GM18873 (cell line): ENCODE results near the gene RIPK4.

Experiments
- ATAC-seq: cut with Tn5 transposase; IDR thresholded peaks from one replicate; pipeline ENCODE4 v1.9.1; 2021; ENCODE audit warnings: mild to moderate bottlenecking, moderate library complexity, moderate number of reproducible peaks; ENCODE audit not compliant: unreplicated experiment, low FRiP score

The RIPK4 gene

GRCh38 chr21:41758550-41758949, 8.3 kb downstream of the RIPK4 start:
- ATAC-seq: no peak

- ATAC-seq: no peak
These were observed 10.7 kb downstream of the RIPK4 start for GRCh38 chr21:41755934-41756773.

- ATAC-seq: no peak
These were observed 11.5 kb downstream of the RIPK4 start for GRCh38 chr21:41755258-41755933.

DNA sequence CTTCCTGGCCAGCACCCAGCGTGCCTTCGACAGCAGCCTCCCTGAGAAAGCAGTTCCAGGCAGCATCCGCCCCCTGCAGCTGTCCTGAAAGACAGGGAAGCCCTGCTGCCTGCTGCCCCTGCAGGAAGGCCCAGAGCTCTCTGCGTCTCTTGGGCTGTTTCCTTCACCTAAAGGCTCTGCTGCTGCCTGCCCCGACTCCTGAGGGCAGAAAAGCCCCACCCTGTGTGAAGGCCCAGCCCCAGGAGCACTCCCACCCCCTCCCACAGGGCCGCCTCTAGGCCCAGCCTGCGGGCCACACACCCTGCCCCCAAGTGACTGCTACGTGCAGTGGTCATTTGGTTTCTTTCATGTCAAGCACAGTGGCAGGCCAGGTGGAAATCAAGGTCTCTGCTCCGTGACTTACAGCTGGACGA, 12.4 kb downstream of the RIPK4 start:
- no peak for ATAC-seq

DNA sequence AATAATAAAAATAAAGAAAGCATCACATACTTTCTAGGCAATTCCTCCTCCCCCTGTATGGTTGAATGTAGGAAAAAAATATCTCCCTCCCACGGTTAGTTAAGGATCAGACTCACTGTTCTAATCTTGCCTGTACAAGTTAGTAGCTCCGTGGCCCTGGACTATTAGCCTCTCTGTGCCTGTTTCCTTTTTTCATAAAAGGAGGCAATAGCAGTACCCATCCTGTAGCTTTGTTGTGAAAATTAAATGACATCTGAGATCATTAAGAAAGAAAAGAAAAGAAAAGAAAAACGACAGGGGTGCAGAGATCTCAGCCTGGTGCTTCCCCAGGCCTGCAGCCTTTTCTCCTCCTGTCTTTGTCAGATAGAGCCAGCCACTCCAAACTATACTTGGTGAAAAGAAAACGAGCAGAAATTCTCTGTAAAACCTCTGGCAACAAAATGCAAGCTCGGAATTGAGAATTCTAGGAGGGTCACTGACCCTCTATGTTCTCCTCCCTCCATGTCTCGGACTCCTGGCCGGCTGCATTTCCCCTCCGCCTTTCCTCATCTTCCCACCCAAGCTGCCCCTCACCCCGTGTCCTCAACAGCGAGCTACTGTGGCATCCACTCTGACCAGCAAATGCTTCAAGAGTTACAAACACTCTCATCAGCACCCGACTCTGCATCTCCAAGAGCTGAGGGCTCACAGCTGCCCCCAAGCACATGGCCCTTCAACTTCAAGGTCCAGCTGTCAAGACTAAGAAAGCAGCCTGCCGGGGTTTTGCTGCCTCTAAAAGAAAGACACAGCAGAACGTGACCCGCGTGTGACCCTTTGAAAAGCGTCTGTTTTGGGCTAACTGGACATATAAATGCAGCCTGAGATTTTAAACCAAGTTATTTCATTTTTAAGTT, 13.6 kb downstream of the RIPK4 start:
- no peak for ATAC-seq

- no peak for ATAC-seq
These were observed 14.6 kb downstream of the RIPK4 start for GRCh38 chr21:41752231-41752681.

GRCh38 chr21:41751611-41752011, 15.2 kb downstream of the RIPK4 start:
- no peak for ATAC-seq

DNA sequence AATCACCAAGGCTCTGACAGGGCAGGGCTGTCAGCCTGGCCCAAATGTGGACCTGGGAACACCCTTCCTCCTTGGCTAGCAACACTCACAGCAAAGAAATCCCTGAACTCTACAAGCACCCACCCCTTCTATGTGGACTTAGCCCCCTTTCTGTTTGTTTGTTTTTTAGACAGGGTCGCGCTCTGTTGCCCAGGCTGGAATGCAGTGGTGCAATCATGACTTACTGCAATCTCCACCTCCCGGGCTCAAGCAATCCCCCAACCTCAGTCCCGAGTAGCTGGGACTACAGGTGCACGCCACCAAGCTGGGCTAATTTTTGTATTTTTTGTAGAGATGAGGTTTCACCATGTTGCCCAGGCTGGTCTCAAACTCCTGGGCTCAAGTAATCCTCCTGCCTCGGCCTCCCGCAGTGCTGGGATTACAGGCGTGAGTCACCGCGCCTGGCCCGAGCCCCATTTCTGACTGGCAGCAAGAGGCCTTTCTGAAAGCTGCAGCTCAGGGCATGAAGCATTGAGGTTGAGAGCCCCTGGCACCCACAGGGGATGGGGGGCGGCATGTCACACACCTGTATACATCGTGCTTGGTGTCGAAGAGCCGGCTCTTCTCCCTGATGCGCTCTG, 16.2 kb downstream of the RIPK4 start:
- no peak for ATAC-seq

DNA sequence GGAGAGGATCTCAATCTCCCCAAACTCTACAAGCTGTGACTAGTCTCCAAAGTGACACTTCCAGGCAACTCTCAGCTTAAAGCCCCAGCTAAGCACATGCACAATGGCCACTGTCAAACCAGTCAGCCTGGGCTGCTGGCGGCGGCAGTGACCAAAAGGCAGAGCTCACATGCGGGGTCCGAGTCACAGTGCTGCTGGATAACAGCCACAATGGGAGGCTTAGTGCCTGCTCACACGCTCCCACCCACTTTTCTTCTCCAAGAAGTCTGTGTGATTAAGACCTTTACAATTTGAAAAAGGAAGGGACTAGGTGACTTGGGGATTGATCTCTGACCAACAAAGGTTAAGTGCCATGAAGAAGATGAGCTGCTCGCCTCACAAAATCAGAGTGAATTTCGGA, 16.8 kb downstream of the RIPK4 start:
- no peak for ATAC-seq

DNA sequence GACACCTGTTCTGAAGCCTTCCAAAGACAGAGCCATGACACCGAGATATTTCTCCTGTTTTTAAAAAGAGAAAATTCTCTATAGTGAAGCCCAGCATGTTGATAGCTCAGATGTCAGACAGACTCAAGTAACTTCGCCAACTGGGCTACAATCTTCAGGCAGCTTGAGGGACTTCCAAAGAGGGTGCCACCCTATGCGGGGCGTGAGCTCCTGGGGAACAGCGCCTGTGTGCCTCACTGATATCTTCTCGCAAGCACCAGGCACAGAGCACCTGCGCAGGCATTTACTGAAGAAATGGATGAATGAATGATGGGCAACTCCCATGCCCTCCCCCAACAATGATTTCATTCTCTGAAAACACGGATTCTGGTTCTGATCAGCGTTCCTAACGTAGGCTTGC, 17.6 kb downstream of the RIPK4 start:
- no peak for ATAC-seq

- no peak for ATAC-seq
These were observed 18.7 kb downstream of the RIPK4 start for GRCh38 chr21:41747943-41748738.

- ATAC-seq: no peak
These were observed 20.2 kb downstream of the RIPK4 start for GRCh38 chr21:41746744-41747006.

GRCh38 chr21:41745971-41746743, 20.7 kb downstream of the RIPK4 start:
- ATAC-seq: no peak

DNA sequence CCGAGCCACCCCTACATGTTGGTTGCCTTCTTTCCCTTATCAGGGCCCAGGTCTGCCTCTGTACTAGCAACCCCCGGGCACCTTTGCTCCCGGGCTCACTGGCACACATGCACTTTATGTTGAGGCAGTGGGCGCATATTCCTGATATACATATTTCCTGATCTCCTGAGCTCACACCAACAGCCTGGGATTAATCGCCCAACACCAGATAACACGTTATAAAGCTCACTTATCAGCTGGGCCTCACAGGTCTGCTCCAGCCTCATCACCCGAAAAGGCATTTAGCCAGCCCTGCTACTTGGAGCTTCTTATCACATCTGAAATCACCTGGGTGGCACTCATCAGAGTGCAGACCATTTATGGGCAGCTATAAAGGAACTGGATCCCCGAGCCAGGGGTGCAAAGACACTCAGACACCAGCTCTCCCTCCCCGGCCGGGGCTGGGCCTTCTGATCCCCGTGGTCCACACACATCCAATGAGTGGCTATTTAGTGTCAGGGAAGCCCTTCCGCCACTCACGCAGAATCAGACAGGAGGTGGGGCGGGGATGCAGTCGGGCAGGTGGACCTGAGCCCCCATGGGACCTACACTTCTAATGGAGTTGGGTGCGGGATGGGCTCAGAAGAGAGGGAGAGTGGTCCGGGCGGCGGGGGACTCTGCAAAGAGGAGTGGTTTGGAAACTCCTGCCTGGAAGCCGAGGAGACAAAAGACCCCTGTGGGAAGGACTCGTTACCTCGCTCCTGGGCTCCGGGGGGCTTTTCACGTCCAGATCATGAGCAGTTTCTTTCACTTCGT, 21.6 kb downstream of the RIPK4 start:
- ATAC-seq: no peak

GRCh38 chr21:41744028-41744930, 22.6 kb downstream of the RIPK4 start:
- no peak for ATAC-seq

DNA sequence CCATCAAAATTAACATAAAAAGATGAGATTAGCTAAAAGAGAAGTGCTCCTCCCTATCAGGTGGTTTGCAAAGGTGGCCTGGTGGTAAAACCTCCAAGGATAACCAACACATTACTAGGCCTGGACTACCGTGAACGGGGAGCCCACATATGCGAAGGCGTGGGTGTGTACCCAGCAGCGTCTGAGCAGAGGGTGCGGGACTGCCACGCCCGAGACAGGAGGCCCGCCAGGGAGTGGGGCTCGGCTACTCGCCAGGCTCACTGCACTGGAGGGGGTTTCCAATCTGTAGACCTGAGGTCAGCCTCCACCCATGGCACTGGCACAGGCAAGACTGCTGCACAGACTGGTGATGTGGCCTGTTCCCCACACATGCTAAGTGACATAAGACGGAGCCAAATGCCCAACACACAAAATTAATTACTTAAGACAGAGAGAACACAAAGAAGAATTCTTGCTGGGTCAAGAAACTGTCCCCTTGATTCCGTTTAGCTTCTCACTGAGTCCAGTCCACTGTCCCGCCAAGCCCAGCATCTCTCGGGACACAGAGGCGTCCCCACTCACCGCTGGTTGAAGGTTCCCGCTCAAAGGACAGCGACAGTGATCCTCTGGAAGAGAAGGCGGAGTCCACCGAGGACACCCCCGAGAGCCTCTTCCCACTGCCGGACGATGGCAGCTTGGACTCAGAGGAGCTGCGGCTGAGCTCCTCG, 23.4 kb downstream of the RIPK4 start:
- no peak for ATAC-seq
